ENCODE measurements around the gene MBTD1.
"Not testable (repeated sequence)": the region's sequence is repeated elsewhere in the genome, so short reads cannot be mapped to it uniquely, and the experiment has no call there.

Gene MBTD1

GRCh38 chr17:51251010-51251409 lies 8.8 kb downstream of the MBTD1 start:
- no peak for DNase-seq

- no peak for DNase-seq
These were observed 9.5 kb downstream of the MBTD1 start for GRCh38 chr17:51250314-51250840.

- no peak for DNase-seq
These were observed 14.3 kb downstream of the MBTD1 start for GRCh38 chr17:51245535-51245934.

GRCh38 chr17:51244041-51244440 lies 15.8 kb downstream of the MBTD1 start:
- no peak for DNase-seq

- DNase-seq = no peak
These were observed 19.6 kb downstream of the MBTD1 start for GRCh38 chr17:51240275-51240674.

GRCh38 chr17:51238255-51238887 lies 21.5 kb downstream of the MBTD1 start:
- no peak for DNase-seq

- DNase-seq = no peak
These were observed 25.7 kb downstream of the MBTD1 start for GRCh38 chr17:51234162-51234561.

- no peak for DNase-seq
These were observed 27.9 kb downstream of the MBTD1 start for GRCh38 chr17:51231999-51232398.

GRCh38 chr17:51230306-51230705 lies 29.5 kb downstream of the MBTD1 start:
- DNase-seq = no peak

GRCh38 chr17:51229889-51230288 lies 30.0 kb downstream of the MBTD1 start:
- DNase-seq = no peak

GRCh38 chr17:51228161-51228560 lies 31.7 kb downstream of the MBTD1 start:
- DNase-seq = peak; percentile 64

- not testable (repeated sequence) for DNase-seq
These were observed 34.3 kb downstream of the MBTD1 start for GRCh38 chr17:51225523-51225922.

GRCh38 chr17:51224402-51225262 lies 35.2 kb downstream of the MBTD1 start:
- DNase-seq = no peak

- DNase-seq = no peak
These were observed 38.5 kb downstream of the MBTD1 start for GRCh38 chr17:51221322-51221721.

GRCh38 chr17:51217946-51218345 lies 41.9 kb downstream of the MBTD1 start:
- DNase-seq = no peak

GRCh38 chr17:51214920-51215319 lies 44.9 kb downstream of the MBTD1 start:
- no peak for DNase-seq

- no peak for DNase-seq
These were observed 56.0 kb downstream of the MBTD1 start for GRCh38 chr17:51203838-51204237.

- no peak for DNase-seq
These were observed 59.0 kb downstream of the MBTD1 start for GRCh38 chr17:51200846-51201245.

- DNase-seq = no peak
These were observed 59.6 kb downstream of the MBTD1 start for GRCh38 chr17:51200295-51200694.

GRCh38 chr17:51197754-51198153 lies 62.1 kb downstream of the MBTD1 start:
- no peak for DNase-seq

- no peak for DNase-seq
These were observed 68.0 kb downstream of the MBTD1 start for GRCh38 chr17:51191895-51192294.

GRCh38 chr17:51189628-51190027 lies 70.2 kb downstream of the MBTD1 start:
- peak; percentile 8 for DNase-seq

GRCh38 chr17:51189162-51189561 lies 70.7 kb downstream of the MBTD1 start:
- DNase-seq = no peak

GRCh38 chr17:51188271-51188833 lies 71.5 kb downstream of the MBTD1 start:
- no peak for DNase-seq
